ENCODE data around the gene FARS2.
A peak's percentile ranks its signal among the peaks of the same experiment; 100 is the strongest.
"Not testable (repeated sequence)": the region's sequence is repeated elsewhere in the genome, so short reads cannot be mapped to it uniquely, and the experiment has no call there.

The FARS2 gene

GRCh38 chr6:5640614-5641013 lies 379.3 kb downstream of the FARS2 start:
- DNase-seq (ENCODE audit: low read depth), result no peak
- no peak overlapping the region for H3K4me3 ChIP-seq (ENCODE audit: low read length)
- no peak overlapping the region for H3K9ac ChIP-seq (ENCODE audit: low read length)
- peaks cover 1% of the 10 kb centered on the region for H3K4me1 ChIP-seq (ENCODE audit: control insufficient read depth, insufficient read depth, low read length)
- H3K36me3 ChIP-seq (ENCODE audit: control insufficient read depth, insufficient read depth, low read length, severe bottlenecking), result no peaks in the 10 kb centered on the region
- H3K9me3 ChIP-seq (ENCODE audit: control insufficient read depth, low read length), result peaks cover 11% of the 10 kb centered on the region
- H3K27me3 ChIP-seq (replicated peaks; ENCODE audit: control insufficient read depth, insufficient read depth, low read length), result no peaks in the 10 kb centered on the region

- Histone ChIP-seq H3K27me3 (replicated peaks; ENCODE audit: control insufficient read depth, insufficient read depth, low read length) (no peaks in the 10 kb centered on the region), H3K36me3 (ENCODE audit: control insufficient read depth, insufficient read depth, low read length, severe bottlenecking) (no peaks in the 10 kb centered on the region), H3K4me1 (ENCODE audit: control insufficient read depth, insufficient read depth, low read length) (no peaks in the 10 kb centered on the region), H3K9ac (ENCODE audit: low read length) (no peak overlapping the region), H3K9me3 (ENCODE audit: control insufficient read depth, low read length) (peaks cover 11% of the 10 kb centered on the region), H3K4me3 (ENCODE audit: low read length) (no peak overlapping the region)
- no peak for DNase-seq (ENCODE audit: low read depth)
Observed at GRCh38 chr6:5644523-5645185, 383.3 kb downstream of the FARS2 start.

- no peak overlapping the region for H3K9ac ChIP-seq (ENCODE audit: low read length)
- H3K36me3 ChIP-seq (ENCODE audit: control insufficient read depth, insufficient read depth, low read length, severe bottlenecking), result no peaks in the 10 kb centered on the region
- H3K27me3 ChIP-seq (replicated peaks; ENCODE audit: control insufficient read depth, insufficient read depth, low read length), result no peaks in the 10 kb centered on the region
- peaks cover 5% of the 10 kb centered on the region for H3K9me3 ChIP-seq (ENCODE audit: control insufficient read depth, low read length)
- DNase-seq (ENCODE audit: low read depth), result no peak
- H3K4me3 ChIP-seq (ENCODE audit: low read length), result no peak overlapping the region
- H3K4me1 ChIP-seq (ENCODE audit: control insufficient read depth, insufficient read depth, low read length), result no peaks in the 10 kb centered on the region
Observed at GRCh38 chr6:5645328-5646290, 384.3 kb downstream of the FARS2 start.

GRCh38 chr6:5652406-5653137 lies 391.3 kb downstream of the FARS2 start:
- Histone ChIP-seq H3K36me3 (ENCODE audit: control insufficient read depth, insufficient read depth, low read length, severe bottlenecking) (no peaks in the 10 kb centered on the region), H3K9me3 (ENCODE audit: control insufficient read depth, low read length) (no peaks in the 10 kb centered on the region), H3K4me3 (ENCODE audit: low read length) (no peak overlapping the region), H3K4me1 (ENCODE audit: control insufficient read depth, insufficient read depth, low read length) (peaks cover 4% of the 10 kb centered on the region), H3K9ac (ENCODE audit: low read length) (no peak overlapping the region), H3K27me3 (replicated peaks; ENCODE audit: control insufficient read depth, insufficient read depth, low read length) (no peaks in the 10 kb centered on the region)
- no peak for DNase-seq (ENCODE audit: low read depth)

GRCh38 chr6:5653801-5654200 lies 392.5 kb downstream of the FARS2 start:
- Histone ChIP-seq H3K4me3 (ENCODE audit: low read length) (no peak overlapping the region), H3K36me3 (ENCODE audit: control insufficient read depth, insufficient read depth, low read length, severe bottlenecking) (no peaks in the 10 kb centered on the region), H3K9me3 (ENCODE audit: control insufficient read depth, low read length) (no peaks in the 10 kb centered on the region), H3K27me3 (replicated peaks; ENCODE audit: control insufficient read depth, insufficient read depth, low read length) (no peaks in the 10 kb centered on the region), H3K4me1 (ENCODE audit: control insufficient read depth, insufficient read depth, low read length) (peaks cover 5% of the 10 kb centered on the region), H3K9ac (ENCODE audit: low read length) (no peak overlapping the region)
- DNase-seq (ENCODE audit: low read depth), result no peak

- Histone ChIP-seq H3K9me3 (ENCODE audit: control insufficient read depth, low read length) (no peaks in the 10 kb centered on the region), H3K4me1 (ENCODE audit: control insufficient read depth, insufficient read depth, low read length) (peaks cover 5% of the 10 kb centered on the region), H3K27me3 (replicated peaks; ENCODE audit: control insufficient read depth, insufficient read depth, low read length) (no peaks in the 10 kb centered on the region), H3K9ac (ENCODE audit: low read length) (no peak overlapping the region), H3K4me3 (ENCODE audit: low read length) (no peak overlapping the region), H3K36me3 (ENCODE audit: control insufficient read depth, insufficient read depth, low read length, severe bottlenecking) (no peaks in the 10 kb centered on the region)
- DNase-seq (ENCODE audit: low read depth), result no peak
Observed at GRCh38 chr6:5656226-5656625, 394.9 kb downstream of the FARS2 start.

GRCh38 chr6:5656695-5657094 lies 395.4 kb downstream of the FARS2 start:
- H3K4me1 ChIP-seq (ENCODE audit: control insufficient read depth, insufficient read depth, low read length), result not testable (repeated sequence)

GRCh38 chr6:5657684-5658430 lies 396.5 kb downstream of the FARS2 start:
- Histone ChIP-seq H3K4me1 (ENCODE audit: control insufficient read depth, insufficient read depth, low read length) (peaks cover 5% of the 10 kb centered on the region), H3K4me3 (ENCODE audit: low read length) (no peak overlapping the region), H3K36me3 (ENCODE audit: control insufficient read depth, insufficient read depth, low read length, severe bottlenecking) (no peaks in the 10 kb centered on the region), H3K9me3 (ENCODE audit: control insufficient read depth, low read length) (no peaks in the 10 kb centered on the region), H3K27me3 (replicated peaks; ENCODE audit: control insufficient read depth, insufficient read depth, low read length) (no peaks in the 10 kb centered on the region), H3K9ac (ENCODE audit: low read length) (no peak overlapping the region)
- DNase-seq (ENCODE audit: low read depth), result no peak

More at GRCh38 chr6:5656695-5657094, 395.4 kb downstream of the FARS2 start:
- not testable (repeated sequence) for H3K9ac ChIP-seq (ENCODE audit: low read length); H3K9me3 ChIP-seq (ENCODE audit: control insufficient read depth, low read length); DNase-seq (ENCODE audit: low read depth); H3K4me3 ChIP-seq (ENCODE audit: low read length); H3K27me3 ChIP-seq (replicated peaks; ENCODE audit: control insufficient read depth, insufficient read depth, low read length); H3K36me3 ChIP-seq (ENCODE audit: control insufficient read depth, insufficient read depth, low read length, severe bottlenecking)

GRCh38 chr6:5659467-5659866 lies 398.2 kb downstream of the FARS2 start:
- Histone ChIP-seq H3K9me3 (ENCODE audit: control insufficient read depth, low read length) (no peaks in the 10 kb centered on the region), H3K36me3 (ENCODE audit: control insufficient read depth, insufficient read depth, low read length, severe bottlenecking) (no peaks in the 10 kb centered on the region), H3K4me3 (ENCODE audit: low read length) (no peak overlapping the region), H3K4me1 (ENCODE audit: control insufficient read depth, insufficient read depth, low read length) (peaks cover 5% of the 10 kb centered on the region), H3K27me3 (replicated peaks; ENCODE audit: control insufficient read depth, insufficient read depth, low read length) (no peaks in the 10 kb centered on the region), H3K9ac (ENCODE audit: low read length) (no peak overlapping the region)
- DNase-seq (ENCODE audit: low read depth), result peak; percentile 18

- H3K4me1 ChIP-seq (ENCODE audit: control insufficient read depth, insufficient read depth, low read length), result peaks cover 5% of the 10 kb centered on the region
- DNase-seq (ENCODE audit: low read depth), result no peak
Observed at GRCh38 chr6:5660772-5661171, 399.5 kb downstream of the FARS2 start.

More at GRCh38 chr6:5660772-5661171, 399.5 kb downstream of the FARS2 start:
- H3K27me3 ChIP-seq (replicated peaks; ENCODE audit: control insufficient read depth, insufficient read depth, low read length), result no peaks in the 10 kb centered on the region
- H3K36me3 ChIP-seq (ENCODE audit: control insufficient read depth, insufficient read depth, low read length, severe bottlenecking), result no peaks in the 10 kb centered on the region
- H3K4me3 ChIP-seq (ENCODE audit: low read length), result no peak overlapping the region
- H3K9me3 ChIP-seq (ENCODE audit: control insufficient read depth, low read length), result no peaks in the 10 kb centered on the region
- no peak overlapping the region for H3K9ac ChIP-seq (ENCODE audit: low read length)
